ENCODE measurements around the gene DUT. TPM values are rescaled to one million over a fixed set of nuclear protein-coding genes. Genes with fewer than 3 reads are reported as not detected.
A peak's percentile ranks its signal among the peaks of the same experiment; 100 is the strongest.

DUT gene
- total RNA-seq, 2 experiments from 2014 or later = 137 to 329 TPM

GRCh38 chr15:48332642-48333034 is 1.4 kb downstream of the DUT start:
- intact Hi-C loops (cut with micrococcal nuclease; ENCODE audit: unreplicated experiment) = loop anchor here (5.0 to 10.0 kb wide), 2 partner anchors 480 to 1292 kb away; partner anchors contain the start of genes CEP152, DTWD1 and FAM227B
- TSS peak; percentile 68 for BruUV-seq (replicated peaks)
- Histone ChIP-seq H4K20me1 (ENCODE audit: insufficient read depth, low read length) (peaks cover 42% of the 10 kb centered on the region), H3K79me2 (ENCODE audit: insufficient read depth, low read depth, low read length) (peaks cover 86% of the 10 kb centered on the region), H3K9me2 (ENCODE audit: insufficient read depth, low read length) (no peaks in the 10 kb centered on the region), H3K4me1 (ENCODE audit: insufficient read depth, low read length, poor library complexity, severe bottlenecking) (peaks cover 53% of the 10 kb centered on the region), H3K4me2 (ENCODE audit: low read length) (peak overlapping the region; percentile 92), H3K9me3 (ENCODE audit: low read length) (no peaks in the 10 kb centered on the region), H2AFZ (ENCODE audit: low read length) (0 out of 2 replicates have a peak overlapping the region, but pooled peaks have one; percentile 17), H3K36me3 (ENCODE audit: insufficient read depth, low read length) (peaks cover 78% of the 10 kb centered on the region), H3K27ac (ENCODE audit: low read depth, low read length, poor library complexity, severe bottlenecking) (peak overlapping the region; percentile 83), H3K4me3 (ENCODE audit: low read depth, low read length, poor library complexity, severe bottlenecking) (peak overlapping the region; percentile 81)
- CTCF ChIA-PET (ENCODE audit: unreplicated experiment) = no interaction called here
- POLR2A ChIA-PET = interaction anchor here (0.6 to 1.6 kb wide), 7 partner anchors 8 to 850 kb away, joined by 3 to 6 read pairs (median 3); partner anchors contain the start of gene CEP152
- TF ChIP-seq EZH2phosphoT487 (IDR thresholded peaks at IDR 0.05; ENCODE audit: borderline replicate concordance, low read depth, low read length) (no peak), CTCF (conservative IDR thresholded peaks at IDR 0.05; ENCODE audit: low read length) (no peak)
- peak; percentile 39 for DNase-seq (ENCODE audit: low spot score)

GRCh38 chr15:48333540-48333939 is 2.3 kb downstream of the DUT start:
- H3K27ac ChIP-seq (ENCODE audit: low read depth, low read length, poor library complexity, severe bottlenecking) = peak overlapping the region; percentile 83
- H3K9me2 ChIP-seq (ENCODE audit: insufficient read depth, low read length) = no peaks in the 10 kb centered on the region
- no peak for TF ChIP-seq EZH2phosphoT487 (IDR thresholded peaks at IDR 0.05; ENCODE audit: borderline replicate concordance, low read depth, low read length)
- no peak for TF ChIP-seq CTCF (conservative IDR thresholded peaks at IDR 0.05; ENCODE audit: low read length)
- no peaks in the 10 kb centered on the region for H3K9me3 ChIP-seq (ENCODE audit: low read length)
- intact Hi-C loops (cut with micrococcal nuclease; ENCODE audit: unreplicated experiment) = loop anchor here (5.0 to 10.0 kb wide), 2 partner anchors 479 to 1291 kb away; partner anchors contain the start of genes CEP152, DTWD1 and FAM227B
- peaks cover 78% of the 10 kb centered on the region for H3K36me3 ChIP-seq (ENCODE audit: insufficient read depth, low read length)
- no TSS peak for BruUV-seq (replicated peaks)
- H3K79me2 ChIP-seq (ENCODE audit: insufficient read depth, low read depth, low read length) = peaks cover 88% of the 10 kb centered on the region
- peak; percentile 27 for DNase-seq (ENCODE audit: low spot score)
- H3K4me1 ChIP-seq (ENCODE audit: insufficient read depth, low read length, poor library complexity, severe bottlenecking) = peaks cover 51% of the 10 kb centered on the region
- H3K4me2 ChIP-seq (ENCODE audit: low read length) = peak overlapping the region; percentile 92
- H2AFZ ChIP-seq (ENCODE audit: low read length) = no peak overlapping the region
- ChIA-PET POLR2A (interaction anchor here (0.6 kb wide), 1 partner anchor 1097 kb away, joined by 3 read pairs; no protein-coding TSS in a partner anchor), CTCF (ENCODE audit: unreplicated experiment) (no interaction called here)
- H3K4me3 ChIP-seq (ENCODE audit: low read depth, low read length, poor library complexity, severe bottlenecking) = peak overlapping the region; percentile 81
- H4K20me1 ChIP-seq (ENCODE audit: insufficient read depth, low read length) = peaks cover 51% of the 10 kb centered on the region

- TF ChIP-seq EZH2phosphoT487 (IDR thresholded peaks at IDR 0.05; ENCODE audit: borderline replicate concordance, low read depth, low read length) (no peak), CTCF (conservative IDR thresholded peaks at IDR 0.05; ENCODE audit: low read length) (0 out of 2 replicates have a peak, but pooled peaks have one; percentile 33)
- DNase-seq (ENCODE audit: low spot score) = no peak
- no peak overlapping the region for H3K27ac ChIP-seq (ENCODE audit: low read depth, low read length, poor library complexity, severe bottlenecking)
- H3K9me3 ChIP-seq (ENCODE audit: low read length) = no peaks in the 10 kb centered on the region
- ChIA-PET CTCF (ENCODE audit: unreplicated experiment) (no interaction called here), POLR2A (interaction anchor here (1.1 kb wide), 1 partner anchor 194 kb away, joined by 3 read pairs; no protein-coding TSS in a partner anchor)
- peaks cover 53% of the 10 kb centered on the region for H4K20me1 ChIP-seq (ENCODE audit: insufficient read depth, low read length)
- H3K4me1 ChIP-seq (ENCODE audit: insufficient read depth, low read length, poor library complexity, severe bottlenecking) = peaks cover 56% of the 10 kb centered on the region
- peak overlapping the region; percentile 92 for H3K4me2 ChIP-seq (ENCODE audit: low read length)
- peaks cover 78% of the 10 kb centered on the region for H3K36me3 ChIP-seq (ENCODE audit: insufficient read depth, low read length)
- no peaks in the 10 kb centered on the region for H3K9me2 ChIP-seq (ENCODE audit: insufficient read depth, low read length)
- BruUV-seq (replicated peaks) = no TSS peak
- H2AFZ ChIP-seq (ENCODE audit: low read length) = no peak overlapping the region
- H3K4me3 ChIP-seq (ENCODE audit: low read depth, low read length, poor library complexity, severe bottlenecking) = peak overlapping the region; percentile 81
- intact Hi-C loops (cut with micrococcal nuclease; ENCODE audit: unreplicated experiment) = loop anchor here (5.0 to 10.0 kb wide), 2 partner anchors 478 to 1291 kb away; partner anchors contain the start of genes CEP152, DTWD1 and FAM227B
- peaks cover 89% of the 10 kb centered on the region for H3K79me2 ChIP-seq (ENCODE audit: insufficient read depth, low read depth, low read length)
Observed at GRCh38 chr15:48334260-48334659, 3.0 kb downstream of the DUT start.
